ENCODE data around the gene TBC1D22B. TPM values are rescaled to one million over a fixed set of nuclear protein-coding genes. Genes with fewer than 3 reads are reported as not detected.

TBC1D22B gene
- total and polyA plus RNA-seq, 2 of the 13 experiments (the other 11 are each of a cell fraction or from before 2014, with no cell fraction given) = 9.7 to 12.9 TPM

GRCh38 chr6:37239950-37240713, 17.4 kb upstream of the TBC1D22B start (continued):
- TF ChIP-seq NR2F6 (IDR thresholded peaks at IDR 0.05) = no peak
- 0 out of 2 replicates have a peak, but pooled peaks have one; percentile 35 for TF ChIP-seq NR2F6 (CRISPR knock-in tag; IDR thresholded peaks at IDR 0.05)
- 0 out of 2 replicates have a peak, but pooled peaks have one; percentile 45 for TF ChIP-seq ZNF430 (CRISPR knock-in tag; IDR thresholded peaks at IDR 0.05)
- TF ChIP-seq PATZ1 (CRISPR knock-in tag; IDR thresholded peaks at IDR 0.05) = peak; percentile 80
- peak; percentile 42; the same call in 1 of the 2 replicates for TF ChIP-seq ZFP90 (CRISPR knock-in tag; IDR thresholded peaks at IDR 0.05; ENCODE audit: borderline replicate concordance)
- TF ChIP-seq MTA3 (CRISPR knock-in tag; IDR thresholded peaks at IDR 0.05) = no peak
- no peak for TF ChIP-seq HOXD1 (CRISPR knock-in tag; IDR thresholded peaks at IDR 0.05)
- no peak for TF ChIP-seq DZIP1 (CRISPR knock-in tag; IDR thresholded peaks at IDR 0.05)

GRCh38 chr6:37241131-37241530, 16.4 kb upstream of the TBC1D22B start:
- peaks cover 53% of the 10 kb centered on the region for H3K4me1 ChIP-seq (ENCODE audit: insufficient read depth, low read length)
- intact Hi-C loops (cut with micrococcal nuclease; ENCODE audit: unreplicated experiment) (no loop called here), in situ Hi-C loops (cut with HindIII; ENCODE audit: extremely low pct_ligation_motif_present, low pct_unique_long_range_greater_than_20kb) (no loop called here)
- H3K4me3 ChIP-seq (replicated peaks in 1 of 3; ENCODE audit: insufficient read depth in 1 of 3, low read depth in 2 of 3, low read length in 3 of 3) = no peak overlapping the region
- TF ChIP-seq ZNF121 (CRISPR knock-in tag; IDR thresholded peaks at IDR 0.05) = peak; percentile 80
- no peak for TF ChIP-seq TCF7L2 (IDR thresholded peaks at IDR 0.05; ENCODE audit: low read depth, low read length)
- no peak for TF ChIP-seq SAFB2 (CRISPR knock-in tag; IDR thresholded peaks at IDR 0.05; ENCODE audit: borderline replicate concordance, low read depth)
- H3K27ac ChIP-seq (ENCODE audit: extremely low read length, insufficient read depth, low read length) = no peak overlapping the region
- ATAC-seq (no peak), FAIRE-seq (no peak), DNase-seq (ENCODE audit: low spot score) (no peak)
- 89% methylated on average over 6 of the region's 6 CpGs for WGBS (ENCODE audit: low lambda C conversion rate)
- H3K4me2 ChIP-seq (ENCODE audit: low read depth, low read length) = no peak overlapping the region
- H2AFZ ChIP-seq (ENCODE audit: low read length) = no peak overlapping the region
- H3K9me3 ChIP-seq (ENCODE audit: low read length) = no peaks in the 10 kb centered on the region
- ChIA-PET POLR2A (no interaction called here), CTCF (ENCODE audit: low intra/inter-chr PET ratio, low total read pairs) (no interaction called here)
- BruUV-seq (replicated peaks) = no TSS peak
- no peaks in the 10 kb centered on the region for H3K79me2 ChIP-seq (ENCODE audit: insufficient read depth, low read length)
- H4K20me1 ChIP-seq (ENCODE audit: insufficient read depth, low read length) = no peaks in the 10 kb centered on the region
- no peaks in the 10 kb centered on the region for H3K36me3 ChIP-seq (replicated peaks in 1 of 2; ENCODE audit: control insufficient read depth in 1 of 2, insufficient read depth in 2 of 2, low read length in 2 of 2)
- no peaks in the 10 kb centered on the region for H3K27me3 ChIP-seq (ENCODE audit: control insufficient read depth in 1 of 2, insufficient read depth in 2 of 2, low read length in 2 of 2)
- no peak overlapping the region for H3K9ac ChIP-seq (ENCODE audit: insufficient read depth, low read depth, low read length)

Data from HepG2 (cell line).